GM12878 (cell line): ENCODE measurements around the gene GYPC. TPM values are rescaled to one million over a fixed set of nuclear protein-coding genes. Genes with fewer than 3 reads are reported as not detected.

Source experiments
- ATAC-seq: fragments of 200-7000 bp; cut with Tn5 transposase; 3 replicates; pipeline ENCODE4 v1.9.1; 2020; ENCODE audit warnings: mild to moderate bottlenecking, moderate library complexity
- BruUV-seq: library from RNA; stranded (reverse); fragments of 400-500 nt; replicated peaks from 2 replicates; lab custom pipeline; 2021; lab: Mats Ljungman, UMichigan
- CTCF ChIA-PET: fragments of 300-600 bp; sonication (Branson Sonifier 250); formaldehyde crosslinking; extraction: SDS; loops from one replicate; lab custom pipeline; 2021; ENCODE audit warnings: inconsistent platforms; lab: Yijun Ruan, JAX
- POLR2A ChIA-PET: fragments of 350-600 bp; formaldehyde crosslinking; extraction: SDS; loops from one replicate; lab custom pipeline; 2021; ENCODE audit warnings: inconsistent platforms; lab: Charles Lee
- RAD21 ChIA-PET: fragments of 300-600 bp; sonication (Branson Sonifier 250); formaldehyde crosslinking; loops from one replicate; lab custom pipeline; 2023; ENCODE audit warnings: antibody characterized with exemption; ENCODE audit not compliant: unreplicated experiment; lab: Charles Lee
- SMC1A ChIA-PET: fragments of 300-600 bp; sonication (Branson Sonifier 250); formaldehyde crosslinking; loops from one replicate; lab custom pipeline; 2023; ENCODE audit not compliant: unreplicated experiment, uncharacterized antibody; lab: Charles Lee
- DNase-seq: peaks from one replicate; pipeline ENCODE4 v3.0.0-alpha.2; 2011; ENCODE audit warnings: low read depth, low spot score
- FAIRE-seq: peaks from 3 replicates; lab custom pipeline; 2011; peaks lifted over from hg19 to GRCh38; lab: Jason Lieb, UNC
- H2AFZ ChIP-seq: 2 replicates; pipeline ENCODE4 v1.6.0; 2011; ENCODE audit warnings: low read depth, low read length, control low read depth; ENCODE audit not compliant: control insufficient read depth
- H3K27ac ChIP-seq: 2 replicates; pipeline ENCODE4 v1.5.1; 2011; ENCODE audit warnings: control low read depth; ENCODE audit not compliant: control insufficient read depth, insufficient read depth
- H3K27me3 ChIP-seq, 2 experiments: replicated peaks in 1 of 2; 2 replicates each; pipeline versions ENCODE4 v1.6.0 to v1.6.1; 2011; ENCODE audit warnings: low read length in 1 of 2; ENCODE audit not compliant: control insufficient read depth in 2 of 2, insufficient read depth in 2 of 2
- H3K36me3 ChIP-seq, 2 experiments: 2 replicates each; pipeline ENCODE4 v1.5.1; 2011; ENCODE audit warnings: low read length in 1 of 2; ENCODE audit not compliant: control insufficient read depth in 2 of 2, insufficient read depth in 2 of 2
- H3K4me1 ChIP-seq: 2 replicates; pipeline ENCODE4 v1.6.1; 2011; ENCODE audit warnings: mild to moderate bottlenecking, low read length, moderate library complexity, mixed read lengths; ENCODE audit not compliant: control insufficient read depth, insufficient read depth
- H3K4me2 ChIP-seq: 2 replicates; pipeline ENCODE4 v1.6.0; 2011; ENCODE audit warnings: control low read depth; ENCODE audit not compliant: control insufficient read depth, insufficient read depth
- H3K4me3 ChIP-seq: fragments of 200-600 bp; sonication (generic); 2 replicates; pipeline ENCODE4 v1.5.1; 2016
- H3K79me2 ChIP-seq: 2 replicates; pipeline ENCODE4 v1.6.0; 2011; ENCODE audit warnings: low read length; ENCODE audit not compliant: control insufficient read depth, insufficient read depth
- H3K9ac ChIP-seq: 2 replicates; pipeline ENCODE4 v1.8.0; 2011; ENCODE audit warnings: low read length, control low read depth, mixed read lengths; ENCODE audit not compliant: control insufficient read depth, insufficient read depth
- H3K9me3 ChIP-seq: replicated peaks from 3 replicates; pipeline ENCODE4 v1.5.1; 2011; ENCODE audit warnings: mild to moderate bottlenecking, low read length; ENCODE audit not compliant: control insufficient read depth, insufficient read depth
- H4K20me1 ChIP-seq: 2 replicates; pipeline ENCODE4 v1.6.0; 2011; ENCODE audit not compliant: control insufficient read depth, insufficient read depth
- CHD1 ChIP-seq: IDR thresholded peaks from 2 replicates; pipeline ENCODE4 v1.6.1; 2012; ENCODE audit warnings: low read depth, low read length, improper control_type of control experiment
- EED ChIP-seq: sonication (generic); IDR thresholded peaks from 2 replicates; pipeline ENCODE4 v1.6.1; 2016; ENCODE audit warnings: antibody characterized with exemption, low read depth
- LARP7 ChIP-seq: fragments of 450-650 bp; IDR thresholded peaks from 2 replicates; pipeline ENCODE4 v1.6.1; 2017; ENCODE audit warnings: mild to moderate bottlenecking
- MEF2B ChIP-seq: fragments of 450-650 bp; IDR thresholded peaks from 2 replicates; pipeline ENCODE4 v1.6.1; 2018; ENCODE audit warnings: mild to moderate bottlenecking, moderate library complexity; ENCODE audit not compliant: partially characterized antibody, poor library complexity, severe bottlenecking
- NRF1 ChIP-seq: conservative IDR thresholded peaks from 2 replicates; pipeline ENCODE4 v1.6.1; 2011; ENCODE audit warnings: mild to moderate bottlenecking, low read depth, low read length, improper control_type of control experiment
- RAD21 ChIP-seq: IDR thresholded peaks from 2 replicates; pipeline ENCODE4 v1.6.1; 2011; ENCODE audit warnings: mild to moderate bottlenecking, low read depth, low read length, moderate library complexity; ENCODE audit not compliant: insufficient read depth
- RBBP5 ChIP-seq: fragments of 200-600 bp; sonication (generic); conservative IDR thresholded peaks from 2 replicates; pipeline ENCODE4 v1.6.1; 2016
- SIX5 ChIP-seq: IDR thresholded peaks from 2 replicates; pipeline ENCODE4 v1.6.1; 2011; ENCODE audit warnings: mild to moderate bottlenecking, low read depth, low read length, moderate library complexity; ENCODE audit not compliant: severe bottlenecking
- SMC3 ChIP-seq: IDR thresholded peaks from 2 replicates; pipeline ENCODE4 v1.6.1; 2011; ENCODE audit warnings: low read length, improper control_type of control experiment, borderline replicate concordance
- SREBF1 ChIP-seq: IDR thresholded peaks from 2 replicates; pipeline ENCODE4 v1.6.1; 2012; ENCODE audit warnings: mild to moderate bottlenecking, low read length
- YY1 ChIP-seq: IDR thresholded peaks from 2 replicates; pipeline ENCODE4 v1.6.1; 2011; ENCODE audit warnings: low read depth, mild to moderate bottlenecking, low read length
- WGBS: methylation state at CpG from one replicate; pipeline ENCODE4 v1.1.6; 2016; ENCODE audit warnings: low lambda C conversion rate; ENCODE audit not compliant: insufficient replicate concordance, insufficient coverage; ENCODE audit errors: missing lambda C conversion rate; 5-methylcytosine and 5-hydroxymethylcytosine counted together
- in situ Hi-C: fragments of 300-500 bp; cut with MboI; formaldehyde crosslinking; loops from 9 replicates; pipeline ENCODE4 v1.14.3; 2018; ENCODE audit warnings: mixed read lengths
- intact Hi-C: fragments of 100-400 bp; cut with micrococcal nuclease; formaldehyde crosslinking; loops from one replicate; pipeline ENCODE4 v1.14.2; 2022; ENCODE audit not compliant: unreplicated experiment
- polyA plus RNA-seq, 11 experiments: library from polyadenylated mRNA; depleted of rRNA in 4 of 11; unstranded in 6 of 11; stranded (reverse) in 5 of 11; fragments of >200 nt; fragmentation: Nextera tagmentation in 4 of 11; fragmentation: Illumina TruSeq in 1 of 11; extraction: Ambion mirVana in 4 of 11; extraction: Trizol in 1 of 11; gene quantifications; 1 replicate in 1 of 11; 2 replicates in 10 of 11; pipeline versions ENCODE4 v1.2.1 to v1.2.3, GENCODE V29; 2011 to 2016; ENCODE audit warnings: inconsistent platforms in 2 of 11, missing spikeins in 2 of 11, low read depth in 1 of 11
- total RNA-seq, 4 experiments: library from RNA; depleted of rRNA in 3 of 4; stranded (reverse); fragments of >200 nt in 3 of 4; fragmentation: Illumina TruSeq in 1 of 4; extraction: Trizol in 1 of 4; gene quantifications; 2 replicates each; pipeline versions ENCODE4 v1.2.1 to v1.2.3, GENCODE V29; 2013 to 2021
- TF ChIP-seq, protein P1 (sequence below), 3 experiments: IDR thresholded peaks in 2 of 3; conservative IDR thresholded peaks in 1 of 3; 2 replicates each; pipeline ENCODE4 v1.5.1; 2011; ENCODE audit warnings: low read depth in 3 of 3, low read length in 3 of 3, mild to moderate bottlenecking in 3 of 3, control low read depth in 2 of 3, moderate library complexity in 2 of 3, inconsistent platforms in 1 of 3, mixed read lengths in 1 of 3; ENCODE audit not compliant: control insufficient read depth in 2 of 3, insufficient read depth in 1 of 3; ENCODE audit errors: extremely low read depth in 1 of 3
- TF ChIP-seq, protein P2 (sequence below): IDR thresholded peaks from 2 replicates; pipeline ENCODE4 v1.6.1; 2011; ENCODE audit warnings: mild to moderate bottlenecking, low read depth, low read length, moderate library complexity; ENCODE audit not compliant: insufficient replicate concordance
- TF ChIP-seq, protein P3 (sequence below): fragments of 450-650 bp; IDR thresholded peaks from 2 replicates; pipeline ENCODE4 v1.6.1; 2017; ENCODE audit warnings: mild to moderate bottlenecking, moderate library complexity

GYPC gene
- total and polyA plus RNA-seq, 10 of the 15 experiments (the other 5 are each of a cell fraction or from before 2014, with no cell fraction given), result 26.2 to 150 (median 81.4) TPM

DNA sequence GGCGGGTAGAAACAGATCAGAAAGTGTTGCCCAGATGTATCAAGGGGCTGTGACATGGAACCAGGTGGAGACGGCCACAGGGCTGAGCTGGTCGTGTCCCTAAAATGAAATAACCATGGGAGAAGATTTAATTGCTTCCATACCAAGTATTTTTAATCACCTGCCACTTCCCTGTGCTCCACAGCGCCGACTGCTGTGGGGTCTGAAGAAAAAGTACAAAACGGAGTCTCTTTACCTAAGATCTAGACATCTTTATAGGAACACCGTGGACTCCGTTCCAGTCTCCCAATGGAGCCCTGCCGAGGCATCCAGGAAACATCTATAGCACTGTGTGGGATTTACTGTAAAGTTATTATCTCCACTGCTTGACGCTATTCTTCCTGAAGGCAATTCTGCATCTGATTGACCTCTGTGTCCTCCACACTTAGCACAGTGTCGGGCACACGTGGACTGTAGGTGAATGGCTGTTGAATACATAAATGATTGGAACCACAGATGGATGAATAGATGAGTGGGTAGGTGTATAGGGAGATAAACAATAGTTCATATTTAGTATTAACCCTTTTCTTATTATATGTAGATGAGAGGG, 21.6 kb upstream of the GYPC start:
- ATAC-seq, result peak; percentile 64
- H3K9ac ChIP-seq, result no peak overlapping the region
- RAD21 ChIA-PET, result interaction anchor here (1.1 to 5.0 kb wide), 3 partner anchors 10 to 106 kb away, joined by 3 to 23 read pairs (median 17); no protein-coding TSS in a partner anchor

More for the DNA sequence above, 21.6 kb upstream of the GYPC start:
- no peaks in the 10 kb centered on the region for H3K4me1 ChIP-seq
- TF ChIP-seq, protein P1, sequence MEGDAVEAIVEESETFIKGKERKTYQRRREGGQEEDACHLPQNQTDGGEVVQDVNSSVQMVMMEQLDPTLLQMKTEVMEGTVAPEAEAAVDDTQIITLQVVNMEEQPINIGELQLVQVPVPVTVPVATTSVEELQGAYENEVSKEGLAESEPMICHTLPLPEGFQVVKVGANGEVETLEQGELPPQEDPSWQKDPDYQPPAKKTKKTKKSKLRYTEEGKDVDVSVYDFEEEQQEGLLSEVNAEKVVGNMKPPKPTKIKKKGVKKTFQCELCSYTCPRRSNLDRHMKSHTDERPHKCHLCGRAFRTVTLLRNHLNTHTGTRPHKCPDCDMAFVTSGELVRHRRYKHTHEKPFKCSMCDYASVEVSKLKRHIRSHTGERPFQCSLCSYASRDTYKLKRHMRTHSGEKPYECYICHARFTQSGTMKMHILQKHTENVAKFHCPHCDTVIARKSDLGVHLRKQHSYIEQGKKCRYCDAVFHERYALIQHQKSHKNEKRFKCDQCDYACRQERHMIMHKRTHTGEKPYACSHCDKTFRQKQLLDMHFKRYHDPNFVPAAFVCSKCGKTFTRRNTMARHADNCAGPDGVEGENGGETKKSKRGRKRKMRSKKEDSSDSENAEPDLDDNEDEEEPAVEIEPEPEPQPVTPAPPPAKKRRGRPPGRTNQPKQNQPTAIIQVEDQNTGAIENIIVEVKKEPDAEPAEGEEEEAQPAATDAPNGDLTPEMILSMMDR (IDR thresholded peaks at IDR 0.05 in 2 of 3, conservative IDR thresholded peaks at IDR 0.05 in 1 of 3; ENCODE audit: control insufficient read depth in 2 of 3, extremely low read depth in 1 of 3, insufficient read depth in 1 of 3, low read depth in 3 of 3, low read length in 3 of 3), result peak; percentile 61 to 69 (median 67); a peak in 5 of 6 replicates
- TF ChIP-seq NRF1 (no peak), EED (no peak), MEF2B (no peak), CHD1 (no peak), RAD21 (peak; percentile 65), RBBP5 (no peak), SREBF1 (no peak), YY1 (0 out of 2 replicates have a peak, but pooled peaks have one; percentile 36), SIX5 (no peak), LARP7 (no peak), SMC3 (peak; percentile 58; the same call in 1 of the 2 replicates)
- TF ChIP-seq, protein P2, sequence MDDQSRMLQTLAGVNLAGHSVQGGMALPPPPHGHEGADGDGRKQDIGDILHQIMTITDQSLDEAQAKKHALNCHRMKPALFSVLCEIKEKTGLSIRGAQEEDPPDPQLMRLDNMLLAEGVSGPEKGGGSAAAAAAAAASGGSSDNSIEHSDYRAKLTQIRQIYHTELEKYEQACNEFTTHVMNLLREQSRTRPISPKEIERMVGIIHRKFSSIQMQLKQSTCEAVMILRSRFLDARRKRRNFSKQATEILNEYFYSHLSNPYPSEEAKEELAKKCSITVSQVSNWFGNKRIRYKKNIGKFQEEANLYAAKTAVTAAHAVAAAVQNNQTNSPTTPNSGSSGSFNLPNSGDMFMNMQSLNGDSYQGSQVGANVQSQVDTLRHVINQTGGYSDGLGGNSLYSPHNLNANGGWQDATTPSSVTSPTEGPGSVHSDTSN, result no peak
- TF ChIP-seq, protein P3, sequence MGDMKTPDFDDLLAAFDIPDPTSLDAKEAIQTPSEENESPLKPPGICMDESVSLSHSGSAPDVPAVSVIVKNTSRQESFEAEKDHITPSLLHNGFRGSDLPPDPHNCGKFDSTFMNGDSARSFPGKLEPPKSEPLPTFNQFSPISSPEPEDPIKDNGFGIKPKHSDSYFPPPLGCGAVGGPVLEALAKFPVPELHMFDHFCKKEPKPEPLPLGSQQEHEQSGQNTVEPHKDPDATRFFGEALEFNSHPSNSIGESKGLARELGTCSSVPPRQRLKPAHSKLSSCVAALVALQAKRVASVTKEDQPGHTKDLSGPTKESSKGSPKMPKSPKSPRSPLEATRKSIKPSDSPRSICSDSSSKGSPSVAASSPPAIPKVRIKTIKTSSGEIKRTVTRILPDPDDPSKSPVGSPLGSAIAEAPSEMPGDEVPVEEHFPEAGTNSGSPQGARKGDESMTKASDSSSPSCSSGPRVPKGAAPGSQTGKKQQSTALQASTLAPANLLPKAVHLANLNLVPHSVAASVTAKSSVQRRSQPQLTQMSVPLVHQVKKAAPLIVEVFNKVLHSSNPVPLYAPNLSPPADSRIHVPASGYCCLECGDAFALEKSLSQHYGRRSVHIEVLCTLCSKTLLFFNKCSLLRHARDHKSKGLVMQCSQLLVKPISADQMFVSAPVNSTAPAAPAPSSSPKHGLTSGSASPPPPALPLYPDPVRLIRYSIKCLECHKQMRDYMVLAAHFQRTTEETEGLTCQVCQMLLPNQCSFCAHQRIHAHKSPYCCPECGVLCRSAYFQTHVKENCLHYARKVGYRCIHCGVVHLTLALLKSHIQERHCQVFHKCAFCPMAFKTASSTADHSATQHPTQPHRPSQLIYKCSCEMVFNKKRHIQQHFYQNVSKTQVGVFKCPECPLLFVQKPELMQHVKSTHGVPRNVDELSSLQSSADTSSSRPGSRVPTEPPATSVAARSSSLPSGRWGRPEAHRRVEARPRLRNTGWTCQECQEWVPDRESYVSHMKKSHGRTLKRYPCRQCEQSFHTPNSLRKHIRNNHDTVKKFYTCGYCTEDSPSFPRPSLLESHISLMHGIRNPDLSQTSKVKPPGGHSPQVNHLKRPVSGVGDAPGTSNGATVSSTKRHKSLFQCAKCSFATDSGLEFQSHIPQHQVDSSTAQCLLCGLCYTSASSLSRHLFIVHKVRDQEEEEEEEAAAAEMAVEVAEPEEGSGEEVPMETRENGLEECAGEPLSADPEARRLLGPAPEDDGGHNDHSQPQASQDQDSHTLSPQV, result no peak
- H2AFZ ChIP-seq, result no peak overlapping the region
- no peaks in the 10 kb centered on the region for H3K79me2 ChIP-seq
- ChIA-PET POLR2A (no interaction called here), SMC1A (interaction anchor here (0.9 to 5.2 kb wide), 10 partner anchors 9 to 143 kb away, joined by 3 to 40 read pairs (median 5); no protein-coding TSS in a partner anchor), CTCF (interaction anchor here (1.0 to 9.1 kb wide), 10 partner anchors 9 to 731 kb away, joined by 3 to 84 read pairs (median 6); no protein-coding TSS in a partner anchor)
- no peaks in the 10 kb centered on the region for H4K20me1 ChIP-seq
- intact Hi-C loops (loop anchor here (1.0 kb wide), 1 partner anchor 106 kb away; no protein-coding TSS in a partner anchor), in situ Hi-C loops (no loop called here)
- H3K27ac ChIP-seq, result no peak overlapping the region
- H3K9me3 ChIP-seq, result no peaks in the 10 kb centered on the region
- H3K4me2 ChIP-seq, result no peak overlapping the region
- BruUV-seq, result no TSS peak
- H3K36me3 ChIP-seq, result no peaks in the 10 kb centered on the region
- H3K4me3 ChIP-seq, result no peak overlapping the region
- peak; percentile 89 for FAIRE-seq
- H3K27me3 ChIP-seq, result no peaks in the 10 kb centered on the region
- 18% methylated on average over 12 of the region's 12 CpGs for WGBS
- no peak for DNase-seq
